ENCODE results near the gene HECW1.

HECW1 gene

GRCh38 chr7:43229801-43230200, 117.4 kb downstream of the HECW1 start:
- H3K27me3 ChIP-seq (ENCODE audit: control insufficient read depth, insufficient read depth, low read length): no peaks in the 10 kb centered on the region
- no peak overlapping the region for H3K27ac ChIP-seq (ENCODE audit: low read depth, low read length)
- no peak overlapping the region for H3K9ac ChIP-seq (ENCODE audit: low read depth, low read length)
- no peaks in the 10 kb centered on the region for H3K9me3 ChIP-seq (ENCODE audit: control insufficient read depth, insufficient read depth, low read length)
- no peak overlapping the region for H3K4me3 ChIP-seq (ENCODE audit: low read depth, low read length)
- no peaks in the 10 kb centered on the region for H3K36me3 ChIP-seq (ENCODE audit: control insufficient read depth, insufficient read depth, low read length)
- H3K4me1 ChIP-seq (ENCODE audit: control insufficient read depth, insufficient read depth, low read length): peaks cover 4% of the 10 kb centered on the region; the same call in 1 of the 2 replicates

GRCh38 chr7:43232366-43232765, 119.9 kb downstream of the HECW1 start:
- Histone ChIP-seq H3K4me1 (ENCODE audit: control insufficient read depth, insufficient read depth, low read length) (peaks cover 16% of the 10 kb centered on the region), H3K9ac (ENCODE audit: low read depth, low read length) (no peak overlapping the region), H3K9me3 (ENCODE audit: control insufficient read depth, insufficient read depth, low read length) (no peaks in the 10 kb centered on the region), H3K36me3 (ENCODE audit: control insufficient read depth, insufficient read depth, low read length) (no peaks in the 10 kb centered on the region), H3K27me3 (ENCODE audit: control insufficient read depth, insufficient read depth, low read length) (no peaks in the 10 kb centered on the region), H3K4me3 (ENCODE audit: low read depth, low read length) (no peak overlapping the region), H3K27ac (ENCODE audit: low read depth, low read length) (no peak overlapping the region)

GRCh38 chr7:43234073-43234472, 121.6 kb downstream of the HECW1 start:
- no peak overlapping the region for H3K9ac ChIP-seq (ENCODE audit: low read depth, low read length)

GRCh38 chr7:43234968-43235367, 122.5 kb downstream of the HECW1 start:
- H3K36me3 ChIP-seq (ENCODE audit: control insufficient read depth, insufficient read depth, low read length): no peaks in the 10 kb centered on the region

More at GRCh38 chr7:43234073-43234472, 121.6 kb downstream of the HECW1 start:
- H3K27ac ChIP-seq (ENCODE audit: low read depth, low read length): no peak overlapping the region
- no peaks in the 10 kb centered on the region for H3K9me3 ChIP-seq (ENCODE audit: control insufficient read depth, insufficient read depth, low read length)
- H3K4me1 ChIP-seq (ENCODE audit: control insufficient read depth, insufficient read depth, low read length): peaks cover 20% of the 10 kb centered on the region
- no peak overlapping the region for H3K4me3 ChIP-seq (ENCODE audit: low read depth, low read length)
- no peaks in the 10 kb centered on the region for H3K27me3 ChIP-seq (ENCODE audit: control insufficient read depth, insufficient read depth, low read length)
- no peaks in the 10 kb centered on the region for H3K36me3 ChIP-seq (ENCODE audit: control insufficient read depth, insufficient read depth, low read length)

GRCh38 chr7:43240565-43240964, 128.1 kb downstream of the HECW1 start:
- H3K9ac ChIP-seq (ENCODE audit: low read depth, low read length): no peak overlapping the region
- no peak overlapping the region for H3K27ac ChIP-seq (ENCODE audit: low read depth, low read length)
- no peaks in the 10 kb centered on the region for H3K36me3 ChIP-seq (ENCODE audit: control insufficient read depth, insufficient read depth, low read length)
- no peaks in the 10 kb centered on the region for H3K9me3 ChIP-seq (ENCODE audit: control insufficient read depth, insufficient read depth, low read length)
- peaks cover 20% of the 10 kb centered on the region for H3K4me1 ChIP-seq (ENCODE audit: control insufficient read depth, insufficient read depth, low read length)
- H3K27me3 ChIP-seq (ENCODE audit: control insufficient read depth, insufficient read depth, low read length): no peaks in the 10 kb centered on the region
- H3K4me3 ChIP-seq (ENCODE audit: low read depth, low read length): no peak overlapping the region

More at GRCh38 chr7:43234968-43235367, 122.5 kb downstream of the HECW1 start:
- Histone ChIP-seq H3K27me3 (ENCODE audit: control insufficient read depth, insufficient read depth, low read length) (no peaks in the 10 kb centered on the region), H3K9me3 (ENCODE audit: control insufficient read depth, insufficient read depth, low read length) (no peaks in the 10 kb centered on the region), H3K9ac (ENCODE audit: low read depth, low read length) (no peak overlapping the region), H3K27ac (ENCODE audit: low read depth, low read length) (no peak overlapping the region), H3K4me3 (ENCODE audit: low read depth, low read length) (no peak overlapping the region), H3K4me1 (ENCODE audit: control insufficient read depth, insufficient read depth, low read length) (peaks cover 20% of the 10 kb centered on the region)

GRCh38 chr7:43242628-43243255, 130.3 kb downstream of the HECW1 start:
- no peaks in the 10 kb centered on the region for H3K9me3 ChIP-seq (ENCODE audit: control insufficient read depth, insufficient read depth, low read length)
- no peaks in the 10 kb centered on the region for H3K27me3 ChIP-seq (ENCODE audit: control insufficient read depth, insufficient read depth, low read length)
- H3K27ac ChIP-seq (ENCODE audit: low read depth, low read length): no peak overlapping the region
- no peaks in the 10 kb centered on the region for H3K36me3 ChIP-seq (ENCODE audit: control insufficient read depth, insufficient read depth, low read length)
- H3K9ac ChIP-seq (ENCODE audit: low read depth, low read length): no peak overlapping the region
- H3K4me3 ChIP-seq (ENCODE audit: low read depth, low read length): no peak overlapping the region
- H3K4me1 ChIP-seq (ENCODE audit: control insufficient read depth, insufficient read depth, low read length): peaks cover 7% of the 10 kb centered on the region

GRCh38 chr7:43244232-43244631, 131.8 kb downstream of the HECW1 start:
- Histone ChIP-seq H3K36me3 (ENCODE audit: control insufficient read depth, insufficient read depth, low read length) (no peaks in the 10 kb centered on the region), H3K9me3 (ENCODE audit: control insufficient read depth, insufficient read depth, low read length) (no peaks in the 10 kb centered on the region), H3K4me3 (ENCODE audit: low read depth, low read length) (no peak overlapping the region), H3K27ac (ENCODE audit: low read depth, low read length) (no peak overlapping the region), H3K27me3 (ENCODE audit: control insufficient read depth, insufficient read depth, low read length) (no peaks in the 10 kb centered on the region), H3K4me1 (ENCODE audit: control insufficient read depth, insufficient read depth, low read length) (peaks cover 3% of the 10 kb centered on the region; the same call in 1 of the 2 replicates), H3K9ac (ENCODE audit: low read depth, low read length) (no peak overlapping the region)

GRCh38 chr7:43244784-43245183, 132.3 kb downstream of the HECW1 start:
- Histone ChIP-seq H3K27me3 (ENCODE audit: control insufficient read depth, insufficient read depth, low read length) (no peaks in the 10 kb centered on the region), H3K9ac (ENCODE audit: low read depth, low read length) (no peak overlapping the region), H3K27ac (ENCODE audit: low read depth, low read length) (no peak overlapping the region), H3K4me1 (ENCODE audit: control insufficient read depth, insufficient read depth, low read length) (peaks cover 3% of the 10 kb centered on the region; the same call in 1 of the 2 replicates), H3K4me3 (ENCODE audit: low read depth, low read length) (no peak overlapping the region), H3K36me3 (ENCODE audit: control insufficient read depth, insufficient read depth, low read length) (no peaks in the 10 kb centered on the region), H3K9me3 (ENCODE audit: control insufficient read depth, insufficient read depth, low read length) (no peaks in the 10 kb centered on the region)

- Histone ChIP-seq H3K27ac (ENCODE audit: low read depth, low read length) (no peak overlapping the region), H3K9ac (ENCODE audit: low read depth, low read length) (no peak overlapping the region), H3K27me3 (ENCODE audit: control insufficient read depth, insufficient read depth, low read length) (no peaks in the 10 kb centered on the region), H3K36me3 (ENCODE audit: control insufficient read depth, insufficient read depth, low read length) (no peaks in the 10 kb centered on the region), H3K9me3 (ENCODE audit: control insufficient read depth, insufficient read depth, low read length) (no peaks in the 10 kb centered on the region), H3K4me1 (ENCODE audit: control insufficient read depth, insufficient read depth, low read length) (peaks cover 3% of the 10 kb centered on the region; the same call in 1 of the 2 replicates), H3K4me3 (ENCODE audit: low read depth, low read length) (no peak overlapping the region)
Observed at GRCh38 chr7:43247757-43248156, 135.3 kb downstream of the HECW1 start.

- H3K27ac ChIP-seq (ENCODE audit: low read depth, low read length): no peak overlapping the region
- H3K9ac ChIP-seq (ENCODE audit: low read depth, low read length): no peak overlapping the region
- no peak overlapping the region for H3K4me3 ChIP-seq (ENCODE audit: low read depth, low read length)
Observed at GRCh38 chr7:43248553-43248952, 136.1 kb downstream of the HECW1 start.

GRCh38 chr7:43248961-43249822, 136.7 kb downstream of the HECW1 start:
- no peaks in the 10 kb centered on the region for H3K27me3 ChIP-seq (ENCODE audit: control insufficient read depth, insufficient read depth, low read length)
- H3K9ac ChIP-seq (ENCODE audit: low read depth, low read length): no peak overlapping the region
- no peak overlapping the region for H3K4me3 ChIP-seq (ENCODE audit: low read depth, low read length)
- peaks cover 3% of the 10 kb centered on the region; the same call in 1 of the 2 replicates for H3K4me1 ChIP-seq (ENCODE audit: control insufficient read depth, insufficient read depth, low read length)
- no peak overlapping the region for H3K27ac ChIP-seq (ENCODE audit: low read depth, low read length)
- no peaks in the 10 kb centered on the region for H3K9me3 ChIP-seq (ENCODE audit: control insufficient read depth, insufficient read depth, low read length)
- no peaks in the 10 kb centered on the region for H3K36me3 ChIP-seq (ENCODE audit: control insufficient read depth, insufficient read depth, low read length)

More at GRCh38 chr7:43248553-43248952, 136.1 kb downstream of the HECW1 start:
- Histone ChIP-seq H3K36me3 (ENCODE audit: control insufficient read depth, insufficient read depth, low read length) (no peaks in the 10 kb centered on the region), H3K27me3 (ENCODE audit: control insufficient read depth, insufficient read depth, low read length) (no peaks in the 10 kb centered on the region), H3K4me1 (ENCODE audit: control insufficient read depth, insufficient read depth, low read length) (peaks cover 3% of the 10 kb centered on the region; the same call in 1 of the 2 replicates), H3K9me3 (ENCODE audit: control insufficient read depth, insufficient read depth, low read length) (no peaks in the 10 kb centered on the region)
